Mesendoderm (in vitro differentiated cells): Measurements from ENCODE around the gene ZMYM2.
"Not testable (repeated sequence)": the region's sequence is repeated elsewhere in the genome, so short reads cannot be mapped to it uniquely, and the experiment has no call there.

ENCODE experiments used
- DNase-seq: peaks from one replicate; pipeline ENCODE4 v3.0.0; 2013
- H2AK5ac ChIP-seq: 2 replicates; pipeline ENCODE4 v1.6.1; 2013; ENCODE audit warnings: low read length, inconsistent platforms
- H2BK120ac ChIP-seq: 2 replicates; pipeline ENCODE4 v1.6.1; 2013; ENCODE audit warnings: low read depth, mild to moderate bottlenecking, low read length, moderate library complexity, mixed read lengths
- H2BK15ac ChIP-seq: replicated peaks from 2 replicates; pipeline ENCODE4 v1.6.1; 2013; ENCODE audit warnings: low read depth, mild to moderate bottlenecking, moderate library complexity
- H2BK5ac ChIP-seq: 2 replicates; pipeline ENCODE4 v1.6.1; 2013; ENCODE audit warnings: low read length, inconsistent platforms
- H3K18ac ChIP-seq: 2 replicates; pipeline ENCODE4 v1.6.1; 2013; ENCODE audit warnings: mild to moderate bottlenecking, low read length, mixed read lengths
- H3K23ac ChIP-seq: one replicate; pipeline ENCODE4 v1.6.1; 2013; ENCODE audit warnings: low read length
- H3K27ac ChIP-seq: 2 replicates; pipeline ENCODE4 v1.5.1; 2013; ENCODE audit warnings: low read depth, mild to moderate bottlenecking, inconsistent platforms, low read length, moderate library complexity
- H3K27me3 ChIP-seq: 2 replicates; pipeline ENCODE4 v1.6.1; 2013; ENCODE audit warnings: low read length, control low read depth, mild to moderate bottlenecking, inconsistent platforms; ENCODE audit not compliant: insufficient read depth, poor library complexity
- H3K36me3 ChIP-seq: 2 replicates; pipeline ENCODE4 v1.6.1; 2013; ENCODE audit warnings: low read length, inconsistent platforms; ENCODE audit not compliant: control insufficient read depth, insufficient read depth
- H3K4ac ChIP-seq: one replicate; pipeline ENCODE4 v1.6.1; 2013; ENCODE audit warnings: low read depth, mild to moderate bottlenecking, low read length, moderate library complexity
- H3K4me1 ChIP-seq: 2 replicates; pipeline ENCODE4 v1.6.1; 2013; ENCODE audit warnings: low read depth, low read length, inconsistent platforms; ENCODE audit not compliant: control insufficient read depth
- H3K4me2 ChIP-seq: 2 replicates; pipeline ENCODE4 v1.6.1; 2013; ENCODE audit warnings: low read length
- H3K4me3 ChIP-seq: 2 replicates; pipeline ENCODE4 v1.5.1; 2013; ENCODE audit warnings: mild to moderate bottlenecking, low read length
- H3K56ac ChIP-seq: one replicate; pipeline ENCODE4 v1.6.1; 2013; ENCODE audit warnings: low read length
- H3K79me1 ChIP-seq: 2 replicates; pipeline ENCODE4 v1.6.1; 2013; ENCODE audit warnings: low read length, inconsistent platforms
- H3K79me2 ChIP-seq: 2 replicates; pipeline ENCODE4 v1.6.1; 2013; ENCODE audit warnings: mild to moderate bottlenecking, low read length; ENCODE audit not compliant: control insufficient read depth, insufficient read depth
- H3K9ac ChIP-seq: 2 replicates; pipeline ENCODE4 v1.6.1; 2013; ENCODE audit warnings: low read length, inconsistent platforms
- H4K5ac ChIP-seq: one replicate; pipeline ENCODE4 v1.6.1; 2013; ENCODE audit warnings: low read length
- H4K8ac ChIP-seq: one replicate; pipeline ENCODE4 v1.6.1; 2013; ENCODE audit warnings: low read depth, mild to moderate bottlenecking, control low read depth, low read length, moderate library complexity
- WGBS: extraction: QIAGEN DNeasy Blood & Tissue Kit; methylation state at CpG from one replicate; pipeline ENCODE4 v1.1.7; 2013; ENCODE audit warnings: low lambda C conversion rate, missing lambda C conversion rate; ENCODE audit not compliant: insufficient coverage; ENCODE audit errors: extremely low coverage; 5-methylcytosine and 5-hydroxymethylcytosine counted together

The ZMYM2 gene

GRCh38 chr13:20024702-20025101, 66.2 kb downstream of the ZMYM2 start:
- no peaks in the 10 kb centered on the region for H3K4me1 ChIP-seq
- H3K4ac ChIP-seq: no peak overlapping the region
- H3K9ac ChIP-seq: no peak overlapping the region
- DNase-seq: no peak
- WGBS: no CpG with 5 or more reads among the region's 2 CpGs
- H3K4me2 ChIP-seq: no peak overlapping the region
- no peak overlapping the region for H3K4me3 ChIP-seq
- H3K36me3 ChIP-seq: peaks cover 3% of the 10 kb centered on the region
- H3K79me2 ChIP-seq: no peaks in the 10 kb centered on the region
- H3K79me1 ChIP-seq: peaks cover 2% of the 10 kb centered on the region
- no peak overlapping the region for H2BK15ac ChIP-seq
- H2AK5ac ChIP-seq: no peak overlapping the region
- no peak overlapping the region for H3K18ac ChIP-seq
- H2BK120ac ChIP-seq: no peak overlapping the region
- no peak overlapping the region for H2BK5ac ChIP-seq
- H3K27ac ChIP-seq: no peak overlapping the region
- no peaks in the 10 kb centered on the region for H3K27me3 ChIP-seq
- H4K5ac ChIP-seq: no peak overlapping the region
- H4K8ac ChIP-seq: no peak overlapping the region
- no peak overlapping the region for H3K23ac ChIP-seq
- no peak overlapping the region for H3K56ac ChIP-seq

GRCh38 chr13:20028953-20029352, 70.4 kb downstream of the ZMYM2 start:
- Histone ChIP-seq H3K4me3 (no peak overlapping the region), H3K79me2 (no peaks in the 10 kb centered on the region), H3K27me3 (no peaks in the 10 kb centered on the region), H3K18ac (no peak overlapping the region), H2BK5ac (no peak overlapping the region), H4K5ac (no peak overlapping the region), H2AK5ac (no peak overlapping the region), H2BK120ac (no peak overlapping the region), H3K56ac (no peak overlapping the region), H3K4me2 (no peak overlapping the region), H3K27ac (no peak overlapping the region), H2BK15ac (no peak overlapping the region), H3K9ac (no peak overlapping the region), H3K4ac (no peak overlapping the region), H3K36me3 (peaks cover 4% of the 10 kb centered on the region), H3K23ac (no peak overlapping the region), H3K4me1 (no peaks in the 10 kb centered on the region), H3K79me1 (no peaks in the 10 kb centered on the region), H4K8ac (no peak overlapping the region)
- no CpG with 5 or more reads among the region's 4 CpGs for WGBS
- DNase-seq: no peak

GRCh38 chr13:20033486-20033885, 75.0 kb downstream of the ZMYM2 start:
- no peak for DNase-seq
- H3K4me1 ChIP-seq: no peaks in the 10 kb centered on the region
- peaks cover 1% of the 10 kb centered on the region for H3K79me1 ChIP-seq
- H3K23ac ChIP-seq: no peak overlapping the region
- no peak overlapping the region for H3K4me2 ChIP-seq
- H3K27me3 ChIP-seq: no peaks in the 10 kb centered on the region
- no peak overlapping the region for H3K9ac ChIP-seq
- no peak overlapping the region for H3K4me3 ChIP-seq
- WGBS: no CpG with 5 or more reads among the region's 1 CpG
- H3K79me2 ChIP-seq: peaks cover 6% of the 10 kb centered on the region
- peaks cover 2% of the 10 kb centered on the region for H3K36me3 ChIP-seq
- H3K4ac ChIP-seq: no peak overlapping the region
- no peak overlapping the region for H3K18ac ChIP-seq
- no peak overlapping the region for H2BK15ac ChIP-seq
- no peak overlapping the region for H3K56ac ChIP-seq
- no peak overlapping the region for H4K8ac ChIP-seq
- no peak overlapping the region for H2AK5ac ChIP-seq
- H2BK5ac ChIP-seq: no peak overlapping the region
- H2BK120ac ChIP-seq: no peak overlapping the region
- no peak overlapping the region for H4K5ac ChIP-seq
- no peak overlapping the region for H3K27ac ChIP-seq

- H3K79me2 ChIP-seq: peaks cover 12% of the 10 kb centered on the region
- H3K27ac ChIP-seq: no peak overlapping the region
- no peak for DNase-seq
- no peak overlapping the region for H3K4ac ChIP-seq
- no peak overlapping the region for H2BK120ac ChIP-seq
- no peak overlapping the region for H3K4me3 ChIP-seq
- no peak overlapping the region for H4K8ac ChIP-seq
- no CpG with 5 or more reads among the region's 4 CpGs for WGBS
- no peaks in the 10 kb centered on the region for H3K4me1 ChIP-seq
- H3K18ac ChIP-seq: no peak overlapping the region
- H4K5ac ChIP-seq: no peak overlapping the region
- no peak overlapping the region for H3K23ac ChIP-seq
- no peak overlapping the region for H2BK15ac ChIP-seq
- no peaks in the 10 kb centered on the region for H3K27me3 ChIP-seq
- H2BK5ac ChIP-seq: no peak overlapping the region
- H3K79me1 ChIP-seq: peaks cover 3% of the 10 kb centered on the region
- no peak overlapping the region for H2AK5ac ChIP-seq
- H3K4me2 ChIP-seq: no peak overlapping the region
- H3K56ac ChIP-seq: no peak overlapping the region
- peaks cover 2% of the 10 kb centered on the region for H3K36me3 ChIP-seq
- no peak overlapping the region for H3K9ac ChIP-seq
These were observed 76.6 kb downstream of the ZMYM2 start for GRCh38 chr13:20035130-20035529.

GRCh38 chr13:20037908-20038307, 79.4 kb downstream of the ZMYM2 start:
- Histone ChIP-seq H3K36me3 (peaks cover 2% of the 10 kb centered on the region), H2BK15ac (no peak overlapping the region), H2AK5ac (no peak overlapping the region), H3K27ac (no peak overlapping the region), H3K79me1 (peaks cover 3% of the 10 kb centered on the region), H3K4me3 (no peak overlapping the region), H3K27me3 (no peaks in the 10 kb centered on the region), H3K4ac (no peak overlapping the region), H2BK5ac (no peak overlapping the region), H4K5ac (no peak overlapping the region), H3K56ac (no peak overlapping the region), H3K4me2 (no peak overlapping the region), H3K23ac (no peak overlapping the region), H3K18ac (no peak overlapping the region), H3K9ac (no peak overlapping the region), H2BK120ac (no peak overlapping the region), H3K4me1 (no peaks in the 10 kb centered on the region), H3K79me2 (peaks cover 20% of the 10 kb centered on the region), H4K8ac (no peak overlapping the region)
- DNase-seq: no peak

GRCh38 chr13:20042603-20043002, 84.1 kb downstream of the ZMYM2 start:
- not testable (repeated sequence) for H3K4me3 ChIP-seq, H3K56ac ChIP-seq, H3K27ac ChIP-seq, H4K8ac ChIP-seq, H3K4me2 ChIP-seq, H3K27me3 ChIP-seq, H3K23ac ChIP-seq, H2AK5ac ChIP-seq, DNase-seq, H3K79me1 ChIP-seq, H2BK5ac ChIP-seq, H2BK120ac ChIP-seq, H3K18ac ChIP-seq, H3K9ac ChIP-seq, H2BK15ac ChIP-seq, H3K36me3 ChIP-seq, H3K4me1 ChIP-seq, H4K5ac ChIP-seq, H3K4ac ChIP-seq
- no CpG with 5 or more reads among the region's 4 CpGs for WGBS
- H3K79me2 ChIP-seq: peaks cover 23% of the 10 kb centered on the region
